ENCODE data around the gene KIAA1217. TPM values are rescaled to one million over a fixed set of nuclear protein-coding genes. Genes with fewer than 3 reads are reported as not detected.

Gene KIAA1217
- total RNA-seq, 4 donors from 2014 or later = 34.8 to 66.8 (median 52.9) TPM

DNA sequence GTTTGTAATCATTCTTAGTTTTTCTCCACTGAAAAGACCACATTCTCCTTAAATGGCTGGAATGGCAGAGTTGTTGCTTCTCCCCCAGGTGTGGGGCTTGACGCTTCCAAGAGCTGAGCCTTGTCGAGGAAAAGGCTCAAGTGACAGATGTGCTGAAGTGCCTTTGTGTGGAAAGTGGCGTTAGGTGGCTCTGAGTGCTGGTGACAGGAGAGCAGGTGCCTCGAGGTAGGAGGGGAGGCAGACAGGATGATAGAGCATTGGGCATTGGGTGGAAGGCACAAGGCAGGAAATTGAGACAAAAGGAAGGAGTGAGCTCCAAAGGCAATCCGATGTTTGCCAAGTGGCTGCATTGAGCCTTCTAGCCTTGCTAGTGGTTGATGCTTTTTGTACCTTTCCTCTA lies 6.7 kb downstream of the KIAA1217 start:
- DNase-seq (ENCODE audit: low spot score in 2 of 2) = no peak
- intact Hi-C loops (cut with DNase I; ENCODE audit: low total_unique reads) = loop anchor here (10.0 kb wide), 1 partner anchor 139 kb away; no protein-coding TSS in a partner anchor
- WGBS, 2 donors = 52 to 53% methylated on average over 5 of the region's 5 CpGs
- H3K4me3 ChIP-seq (ENCODE audit: low read depth, poor library complexity, severe bottlenecking) = no peak overlapping the region
- TF ChIP-seq, protein P1, sequence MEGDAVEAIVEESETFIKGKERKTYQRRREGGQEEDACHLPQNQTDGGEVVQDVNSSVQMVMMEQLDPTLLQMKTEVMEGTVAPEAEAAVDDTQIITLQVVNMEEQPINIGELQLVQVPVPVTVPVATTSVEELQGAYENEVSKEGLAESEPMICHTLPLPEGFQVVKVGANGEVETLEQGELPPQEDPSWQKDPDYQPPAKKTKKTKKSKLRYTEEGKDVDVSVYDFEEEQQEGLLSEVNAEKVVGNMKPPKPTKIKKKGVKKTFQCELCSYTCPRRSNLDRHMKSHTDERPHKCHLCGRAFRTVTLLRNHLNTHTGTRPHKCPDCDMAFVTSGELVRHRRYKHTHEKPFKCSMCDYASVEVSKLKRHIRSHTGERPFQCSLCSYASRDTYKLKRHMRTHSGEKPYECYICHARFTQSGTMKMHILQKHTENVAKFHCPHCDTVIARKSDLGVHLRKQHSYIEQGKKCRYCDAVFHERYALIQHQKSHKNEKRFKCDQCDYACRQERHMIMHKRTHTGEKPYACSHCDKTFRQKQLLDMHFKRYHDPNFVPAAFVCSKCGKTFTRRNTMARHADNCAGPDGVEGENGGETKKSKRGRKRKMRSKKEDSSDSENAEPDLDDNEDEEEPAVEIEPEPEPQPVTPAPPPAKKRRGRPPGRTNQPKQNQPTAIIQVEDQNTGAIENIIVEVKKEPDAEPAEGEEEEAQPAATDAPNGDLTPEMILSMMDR (IDR thresholded peaks at IDR 0.05) = no peak
- TF ChIP-seq POLR2A (IDR thresholded peaks at IDR 0.05) = no peak

DNA sequence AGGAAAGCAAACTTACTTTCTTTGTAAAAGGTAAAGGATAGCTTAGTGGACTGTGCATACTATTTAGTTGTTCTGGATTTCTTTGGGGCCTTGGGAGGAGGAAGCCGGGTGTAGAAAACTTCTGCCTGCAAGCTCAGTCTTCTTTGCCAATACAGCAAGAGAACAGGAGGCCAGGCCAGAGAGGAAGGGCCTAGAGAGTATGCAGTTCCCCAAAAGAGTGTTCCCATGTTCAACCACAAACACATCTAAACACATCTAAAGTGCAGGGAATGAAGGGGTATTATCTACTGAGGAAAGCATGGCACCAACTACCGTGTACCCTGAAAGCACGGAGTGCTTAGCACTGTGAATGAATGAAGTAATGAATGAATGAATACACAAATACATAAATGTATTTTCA lies 11.0 kb downstream of the KIAA1217 start:
- TF ChIP-seq, protein P1 (IDR thresholded peaks at IDR 0.05) = no peak
- no peak for TF ChIP-seq POLR2A (IDR thresholded peaks at IDR 0.05)
- 84 to 96% methylated on average over 3 of the region's 3 CpGs for WGBS, 2 donors
- no peak overlapping the region for H3K4me3 ChIP-seq (ENCODE audit: low read depth, poor library complexity, severe bottlenecking)
- no peak for DNase-seq (ENCODE audit: low spot score in 2 of 2)
- intact Hi-C loops (cut with DNase I; ENCODE audit: low total_unique reads) = loop anchor here (10.0 kb wide), 1 partner anchor 135 kb away; no protein-coding TSS in a partner anchor

DNA sequence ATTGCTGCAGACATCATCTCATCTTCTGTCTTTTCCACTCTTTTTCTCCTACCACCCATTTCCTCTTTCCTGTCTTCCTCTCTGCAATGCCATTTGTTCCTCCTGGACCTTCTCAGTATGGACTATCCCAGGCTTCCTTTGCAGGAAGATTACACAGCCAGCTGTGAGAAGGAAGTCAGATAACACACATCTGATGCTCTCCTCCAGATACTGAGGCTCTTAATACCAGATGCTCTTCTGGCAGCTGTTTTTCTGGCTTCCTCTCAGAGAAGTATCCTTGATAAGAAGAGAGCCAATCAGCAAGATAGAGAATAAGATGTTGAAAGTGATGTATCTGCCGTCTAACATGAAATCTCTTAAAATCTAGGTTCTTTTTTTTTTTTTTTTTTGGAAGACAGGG lies 14.4 kb downstream of the KIAA1217 start:
- no peak overlapping the region for H3K4me3 ChIP-seq (ENCODE audit: low read depth, poor library complexity, severe bottlenecking)
- intact Hi-C loops (cut with DNase I; ENCODE audit: low total_unique reads) = no loop called here
- WGBS, 2 donors = 58 to 86% methylated on average over 1 of the region's 1 CpG
- no peak for TF ChIP-seq POLR2A (IDR thresholded peaks at IDR 0.05)
- TF ChIP-seq, protein P1 (IDR thresholded peaks at IDR 0.05) = no peak
- no peak for DNase-seq (ENCODE audit: low spot score in 2 of 2)

DNA sequence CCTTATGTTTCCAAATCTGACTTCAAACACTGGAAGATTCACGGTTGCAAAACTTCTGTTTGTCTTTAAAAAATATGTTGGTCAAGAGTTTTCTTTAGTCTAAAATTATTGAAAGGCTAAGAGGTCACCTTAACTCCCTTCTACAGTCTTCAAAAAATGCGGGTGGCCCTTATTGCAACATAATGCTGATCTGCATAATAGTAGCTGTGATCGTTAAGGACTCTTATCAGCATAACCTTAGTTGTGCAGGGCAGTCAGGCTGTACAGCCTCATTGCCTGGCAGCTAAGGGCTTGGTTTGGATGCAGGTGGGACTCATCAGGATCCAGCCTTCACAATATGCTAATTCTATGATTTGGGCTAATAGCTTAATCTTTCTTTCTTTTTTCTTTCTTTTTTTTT lies 15.0 kb downstream of the KIAA1217 start:
- intact Hi-C loops (cut with DNase I; ENCODE audit: low total_unique reads) = no loop called here
- TF ChIP-seq, protein P1 (IDR thresholded peaks at IDR 0.05) = no peak
- no peak for TF ChIP-seq POLR2A (IDR thresholded peaks at IDR 0.05)
- no peak for DNase-seq (ENCODE audit: low spot score in 2 of 2)
- 64 to 66% methylated on average over 3 of the region's 3 CpGs for WGBS, 2 donors
- H3K4me3 ChIP-seq (ENCODE audit: low read depth, poor library complexity, severe bottlenecking) = no peak overlapping the region

DNA sequence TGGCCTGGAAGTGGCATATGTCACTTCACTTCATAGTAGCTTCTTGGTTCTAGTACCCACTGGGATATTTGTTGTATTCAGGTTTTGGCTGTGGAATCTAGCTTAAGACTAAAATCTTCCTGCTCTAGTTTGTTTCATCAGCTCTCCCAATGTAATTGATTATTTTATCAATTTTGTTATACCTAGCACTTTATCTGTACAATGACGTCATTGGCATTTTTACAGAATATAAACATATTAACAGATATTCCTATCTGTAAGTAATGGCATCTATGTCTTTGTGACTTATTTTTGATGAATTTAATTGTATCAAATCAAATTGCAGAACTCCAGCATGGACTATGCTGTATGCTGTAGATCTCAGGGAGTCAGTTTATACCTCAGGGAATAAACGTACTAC lies 19.7 kb downstream of the KIAA1217 start:
- intact Hi-C loops (cut with DNase I; ENCODE audit: low total_unique reads) = no loop called here
- H3K4me3 ChIP-seq (ENCODE audit: low read depth, poor library complexity, severe bottlenecking) = no peak overlapping the region
- 81 to 93% methylated on average over 2 of the region's 2 CpGs for WGBS, 2 donors
- TF ChIP-seq POLR2A (IDR thresholded peaks at IDR 0.05) = no peak
- TF ChIP-seq, protein P1 (IDR thresholded peaks at IDR 0.05) = no peak
- DNase-seq (ENCODE audit: low spot score in 2 of 2) = no peak

DNA sequence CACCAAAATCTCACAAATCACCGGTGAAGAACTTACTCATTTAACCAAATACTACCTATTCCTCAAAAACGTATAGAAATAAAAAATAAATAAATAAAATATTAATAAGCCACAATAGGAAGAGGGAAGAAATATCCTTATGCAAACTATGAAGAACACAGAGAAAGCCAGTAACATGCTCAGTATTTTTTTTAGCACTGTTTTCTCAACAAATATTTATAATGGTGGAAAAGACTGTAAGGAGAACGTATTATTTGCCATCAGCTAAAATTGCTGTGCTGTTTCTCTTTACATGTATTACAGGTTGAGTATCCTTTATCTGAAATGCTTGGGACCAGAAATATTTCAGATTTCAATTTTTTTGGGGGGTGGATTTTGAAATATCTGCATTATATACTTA lies 21.0 kb downstream of the KIAA1217 start:
- no peak for TF ChIP-seq POLR2A (IDR thresholded peaks at IDR 0.05)
- TF ChIP-seq, protein P1 (IDR thresholded peaks at IDR 0.05) = no peak
- no peak overlapping the region for H3K4me3 ChIP-seq (ENCODE audit: low read depth, poor library complexity, severe bottlenecking)
- intact Hi-C loops (cut with DNase I; ENCODE audit: low total_unique reads) = no loop called here
- DNase-seq (ENCODE audit: low spot score in 2 of 2) = no peak
- 93 to 96% methylated on average over 3 of the region's 3 CpGs for WGBS, 2 donors

Data from lower leg skin (tissue), 4 donors.